SK-N-SH (cell line): ENCODE results near the gene ZNF511. TPM values are rescaled to one million over a fixed set of nuclear protein-coding genes. Genes with fewer than 3 reads are reported as not detected.

Experiments used
- CTCF ChIA-PET: fragments of 300-600, 350-600 bp; formaldehyde crosslinking; extraction: SDS; loops from one replicate; lab custom pipeline; 2021; lab: Yijun Ruan, JAX
- POLR2A ChIA-PET: fragments of 350-600 bp; sonication (Branson Sonifier 250); formaldehyde crosslinking; extraction: SDS; loops from one replicate; lab custom pipeline; 2020; ENCODE audit warnings: antibody characterized with exemption, inconsistent platforms; lab: Yijun Ruan, JAX
- DNase-seq: peaks from one replicate; pipeline ENCODE4 v3.0.0; 2012
- H2AFZ ChIP-seq: fragments of 200-600 bp; sonication (generic); 2 replicates; pipeline ENCODE4 v1.8.1; 2016; ENCODE audit warnings: antibody characterized with exemption, mild to moderate bottlenecking, low read depth
- H3F3A ChIP-seq: fragments of 200-600 bp; sonication (generic); replicated peaks from 2 replicates; pipeline ENCODE3; 2016; ENCODE audit warnings: antibody characterized with exemption, mild to moderate bottlenecking; ENCODE audit not compliant: insufficient read depth
- H3K27ac ChIP-seq, 2 experiments: fragments of 200-500 bp in 1 of 2; fragments of 200-600 bp in 1 of 2; sonication (Bioruptor generic) in 1 of 2; sonication (generic), shearing (Covaris generic) in 1 of 2; 2 replicates each; pipeline versions ENCODE4 v1.5.1 to v1.6.1; 2014 to 2016; ENCODE audit warnings: low read depth in 2 of 2, inconsistent platforms in 1 of 2, low read length in 1 of 2, mild to moderate bottlenecking in 1 of 2, mixed read lengths in 1 of 2
- H3K27me3 ChIP-seq: fragments of 200-600 bp; sonication (generic), shearing (Covaris generic); 2 replicates; pipeline ENCODE4 v1.6.1; 2016; ENCODE audit warnings: mixed run types; ENCODE audit not compliant: insufficient read depth
- H3K36me3 ChIP-seq, 2 experiments: fragments of 200-500 bp in 1 of 2; fragments of 200-600 bp in 1 of 2; sonication (Bioruptor generic) in 1 of 2; sonication (generic) in 1 of 2; replicated peaks in 1 of 2; 2 replicates each; pipeline versions ENCODE3 to v1.5.1; 2014 to 2016; ENCODE audit warnings: low read length in 1 of 2, mild to moderate bottlenecking in 1 of 2; ENCODE audit not compliant: insufficient read depth in 2 of 2, control insufficient read depth in 1 of 2
- H3K4me1 ChIP-seq, 2 experiments: fragments of 200-500 bp in 1 of 2; fragments of 200-600 bp in 1 of 2; sonication (Bioruptor generic) in 1 of 2; sonication (generic), shearing (Covaris generic) in 1 of 2; 2 replicates each; pipeline versions ENCODE4 v1.5.1 to v1.6.1; 2014 to 2016; ENCODE audit warnings: low read depth in 1 of 2, low read length in 1 of 2, mixed run types in 1 of 2; ENCODE audit not compliant: insufficient read depth in 2 of 2, control insufficient read depth in 1 of 2
- H3K4me2 ChIP-seq: fragments of 200-600 bp; sonication (generic), shearing (Covaris generic); 2 replicates; pipeline ENCODE4 v1.6.1; 2017; ENCODE audit warnings: mixed run types
- H3K4me3 ChIP-seq, 2 experiments: fragments of 200-500 bp in 1 of 2; fragments of 200-600 bp in 1 of 2; sonication (Bioruptor generic) in 1 of 2; sonication (generic), shearing (Covaris generic) in 1 of 2; 2 replicates each; pipeline versions ENCODE4 v1.5.1 to v1.8.1; 2014 to 2016; ENCODE audit warnings: low read depth in 2 of 2, inconsistent platforms in 1 of 2, low read length in 1 of 2, mild to moderate bottlenecking in 1 of 2, mixed read lengths in 1 of 2, moderate library complexity in 1 of 2
- H3K79me2 ChIP-seq: fragments of 200-600 bp; sonication (generic); 2 replicates; pipeline ENCODE4 v1.8.1; 2017; ENCODE audit warnings: mild to moderate bottlenecking; ENCODE audit not compliant: insufficient read depth
- H3K9ac ChIP-seq: fragments of 200-600 bp; sonication (generic); 2 replicates; pipeline ENCODE4 v1.6.1; 2017; ENCODE audit warnings: mixed run types
- H3K9me2 ChIP-seq: fragments of 200-600 bp; sonication (generic); 2 replicates; pipeline ENCODE4 v1.6.1; 2017; ENCODE audit warnings: mixed run types
- H3K9me3 ChIP-seq: fragments of 200-600 bp; sonication (generic); 2 replicates; pipeline ENCODE4 v1.6.1; 2017; ENCODE audit warnings: mixed run types, mild to moderate bottlenecking, moderate library complexity
- H4K20me1 ChIP-seq: fragments of 200-600 bp; sonication (generic); 2 replicates; pipeline ENCODE4 v1.6.1; 2017; ENCODE audit warnings: mild to moderate bottlenecking, mixed run types; ENCODE audit not compliant: insufficient read depth
- FOXJ3 ChIP-seq: sonication (generic); formaldehyde crosslinking; IDR thresholded peaks from 2 replicates; pipeline ENCODE4 v1.5.1; 2020; ENCODE audit warnings: mild to moderate bottlenecking, missing genetic modification reagents
- GATA2 ChIP-seq: sonication (generic); formaldehyde crosslinking; IDR thresholded peaks from 2 replicates; pipeline ENCODE4 v1.5.0; 2020; ENCODE audit warnings: mild to moderate bottlenecking, missing genetic modification reagents
- NRF1 ChIP-seq: IDR thresholded peaks from 2 replicates; pipeline ENCODE4 v1.6.1; 2012; ENCODE audit warnings: low read depth, mild to moderate bottlenecking, low read length
- POLR2AphosphoS5 ChIP-seq: IDR thresholded peaks from 2 replicates; pipeline ENCODE4 v1.6.1; 2012; ENCODE audit warnings: low read depth, low read length
- RCOR1 ChIP-seq: fragments of 150-350 bp; IDR thresholded peaks from 2 replicates; pipeline ENCODE4 v1.6.1; 2017; ENCODE audit warnings: antibody characterized with exemption, low read length
- RXRA ChIP-seq: IDR thresholded peaks from 2 replicates; pipeline ENCODE4 v1.4.0; 2012; ENCODE audit warnings: low read depth, mild to moderate bottlenecking, borderline replicate concordance
- SIN3A ChIP-seq: IDR thresholded peaks from 2 replicates; pipeline ENCODE4 v1.6.1; 2012; ENCODE audit warnings: low read depth, mild to moderate bottlenecking, low read length, moderate library complexity, borderline replicate concordance
- YY1 ChIP-seq: IDR thresholded peaks from 2 replicates; pipeline ENCODE4 v1.4.0; 2012; ENCODE audit warnings: low read depth, mild to moderate bottlenecking
- WGBS: methylation state at CpG from one replicate; pipeline ENCODE4 v1.1.6; 2017; ENCODE audit warnings: low lambda C conversion rate; 5-methylcytosine and 5-hydroxymethylcytosine counted together
- polyA plus RNA-seq, 3 experiments: library from polyadenylated mRNA; depleted of rRNA; stranded (reverse); fragments of >200 nt; gene quantifications; 2 replicates each; pipeline ENCODE4 v1.2.3, GENCODE V29; 2012
- TF ChIP-seq, protein P1 (sequence below): IDR thresholded peaks from 2 replicates; pipeline ENCODE4; 2012
- TF ChIP-seq, protein P2 (sequence below): IDR thresholded peaks from 2 replicates; pipeline ENCODE4 v1.4.0; 2012; ENCODE audit warnings: low read depth, borderline replicate concordance
- TF ChIP-seq, protein P3 (sequence below): IDR thresholded peaks from 2 replicates; pipeline ENCODE4 v1.6.1; 2012; ENCODE audit warnings: mild to moderate bottlenecking, low read depth, low read length, moderate library complexity

The ZNF511 gene
- polyA plus RNA-seq, 1 of the 3 experiments (the other 2 are of a cell fraction), result 62.3 TPM

DNA sequence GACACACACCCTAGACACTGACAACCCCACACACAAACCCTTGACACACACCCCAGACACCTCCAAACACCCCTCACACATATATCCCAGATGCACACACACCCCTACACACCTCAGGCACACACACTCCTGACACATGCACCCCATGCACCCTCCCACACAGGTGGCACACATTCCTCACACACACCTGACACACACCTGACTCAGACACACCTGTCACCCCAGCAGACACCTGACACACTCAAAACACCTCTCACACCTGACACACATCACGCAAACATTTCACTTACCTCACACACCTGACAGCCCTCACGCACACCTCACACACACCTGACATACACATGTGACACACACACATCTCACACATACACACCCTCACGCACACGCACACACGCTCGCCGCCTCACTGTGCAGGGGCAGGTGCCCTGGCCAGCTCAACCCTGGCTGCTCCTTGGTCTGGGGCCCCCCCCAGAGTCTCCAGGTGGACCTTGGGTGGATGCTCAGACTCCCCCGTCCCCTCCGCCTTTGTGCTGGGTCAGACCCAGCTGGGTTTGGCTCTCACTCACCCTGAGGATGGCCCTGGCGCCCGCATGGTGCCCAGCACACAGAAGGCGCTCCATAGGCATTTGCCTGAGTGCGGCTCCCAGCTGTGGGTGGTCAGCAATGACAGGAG lies 31.1 kb downstream of the ZNF511 start:
- peaks cover 68% of the 10 kb centered on the region for H3K27me3 ChIP-seq
- H3K27ac ChIP-seq, result no peak overlapping the region
- H3K9me3 ChIP-seq, result no peaks in the 10 kb centered on the region
- H3K79me2 ChIP-seq, result no peaks in the 10 kb centered on the region
- 75% methylated on average over 9 of the region's 13 CpGs for WGBS
- H4K20me1 ChIP-seq, result no peaks in the 10 kb centered on the region
- no peak for DNase-seq
- H3K9ac ChIP-seq, result no peak overlapping the region
- no peak overlapping the region for H3K4me2 ChIP-seq
- H3F3A ChIP-seq, result no peaks in the 10 kb centered on the region
- TF ChIP-seq, protein P1, sequence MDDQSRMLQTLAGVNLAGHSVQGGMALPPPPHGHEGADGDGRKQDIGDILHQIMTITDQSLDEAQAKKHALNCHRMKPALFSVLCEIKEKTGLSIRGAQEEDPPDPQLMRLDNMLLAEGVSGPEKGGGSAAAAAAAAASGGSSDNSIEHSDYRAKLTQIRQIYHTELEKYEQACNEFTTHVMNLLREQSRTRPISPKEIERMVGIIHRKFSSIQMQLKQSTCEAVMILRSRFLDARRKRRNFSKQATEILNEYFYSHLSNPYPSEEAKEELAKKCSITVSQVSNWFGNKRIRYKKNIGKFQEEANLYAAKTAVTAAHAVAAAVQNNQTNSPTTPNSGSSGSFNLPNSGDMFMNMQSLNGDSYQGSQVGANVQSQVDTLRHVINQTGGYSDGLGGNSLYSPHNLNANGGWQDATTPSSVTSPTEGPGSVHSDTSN, result no peak
- no peak for TF ChIP-seq GATA2 (CRISPR knock-in tag)
- no peak overlapping the region for H3K4me3 ChIP-seq
- H2AFZ ChIP-seq, result no peak overlapping the region
- ChIA-PET CTCF (interaction anchor here (3.1 kb wide), 1 partner anchor 11 kb away, joined by 19 read pairs; no protein-coding TSS in a partner anchor), POLR2A (no interaction called here)
- H3K9me2 ChIP-seq, result no peaks in the 10 kb centered on the region
- H3K36me3 ChIP-seq, result no peaks in the 10 kb centered on the region
- H3K4me1 ChIP-seq, result peaks cover 0 to 2% of the 10 kb centered on the region in 2 experiments; a peak in 2 of 4 replicates

DNA sequence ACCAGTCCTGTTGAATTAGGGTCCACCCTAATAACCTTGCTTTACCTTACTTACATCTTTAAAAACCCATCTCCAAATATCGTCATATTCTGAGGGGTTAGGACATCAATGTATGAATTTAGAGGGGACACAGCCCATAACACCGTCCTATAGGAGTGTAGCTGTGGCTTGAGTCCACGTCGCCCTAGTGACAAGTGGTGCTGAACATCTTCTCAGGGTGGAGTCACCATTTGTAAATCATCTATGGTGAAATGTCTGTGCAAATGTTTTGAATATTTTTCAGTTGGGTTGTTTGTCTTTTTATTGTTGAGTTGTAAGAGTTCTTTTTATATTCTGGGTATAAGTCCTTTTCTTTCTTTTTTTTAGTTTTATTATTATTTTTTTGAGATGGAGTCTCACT lies 33.3 kb downstream of the ZNF511 start:
- CTCF ChIA-PET, result interaction anchor here (3.1 kb wide), 1 partner anchor 13 kb away, joined by 19 read pairs; no protein-coding TSS in a partner anchor

DNA sequence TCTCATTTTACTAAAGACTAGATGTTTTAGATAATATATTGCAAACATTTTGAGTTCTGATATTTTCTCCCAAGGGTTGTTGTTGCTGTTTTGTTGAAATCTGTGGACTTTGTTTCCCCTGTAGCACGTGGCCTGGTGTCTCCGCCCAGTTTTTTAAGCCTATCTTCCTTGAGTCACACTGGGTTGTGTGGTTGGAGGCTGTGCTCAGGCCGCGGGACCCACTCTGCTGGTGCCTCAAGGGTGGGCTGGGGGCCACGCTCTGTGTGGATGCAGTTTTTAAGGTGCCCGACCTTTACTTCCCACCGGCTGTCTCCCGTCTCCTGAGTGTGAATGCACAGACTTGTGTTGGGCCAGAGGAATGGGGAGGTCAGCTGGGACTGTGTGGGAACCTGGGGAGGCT lies 34.2 kb downstream of the ZNF511 start:
- H3K79me2 ChIP-seq, result no peaks in the 10 kb centered on the region
- POLR2A ChIA-PET, result no interaction called here
- WGBS, result 32% methylated on average over 8 of the region's 8 CpGs
- TF ChIP-seq RXRA (no peak), SIN3A (no peak), FOXJ3 (CRISPR knock-in tag) (no peak), YY1 (no peak), RCOR1 (no peak)
- TF ChIP-seq, protein P1, result no peak
- TF ChIP-seq, protein P2, sequence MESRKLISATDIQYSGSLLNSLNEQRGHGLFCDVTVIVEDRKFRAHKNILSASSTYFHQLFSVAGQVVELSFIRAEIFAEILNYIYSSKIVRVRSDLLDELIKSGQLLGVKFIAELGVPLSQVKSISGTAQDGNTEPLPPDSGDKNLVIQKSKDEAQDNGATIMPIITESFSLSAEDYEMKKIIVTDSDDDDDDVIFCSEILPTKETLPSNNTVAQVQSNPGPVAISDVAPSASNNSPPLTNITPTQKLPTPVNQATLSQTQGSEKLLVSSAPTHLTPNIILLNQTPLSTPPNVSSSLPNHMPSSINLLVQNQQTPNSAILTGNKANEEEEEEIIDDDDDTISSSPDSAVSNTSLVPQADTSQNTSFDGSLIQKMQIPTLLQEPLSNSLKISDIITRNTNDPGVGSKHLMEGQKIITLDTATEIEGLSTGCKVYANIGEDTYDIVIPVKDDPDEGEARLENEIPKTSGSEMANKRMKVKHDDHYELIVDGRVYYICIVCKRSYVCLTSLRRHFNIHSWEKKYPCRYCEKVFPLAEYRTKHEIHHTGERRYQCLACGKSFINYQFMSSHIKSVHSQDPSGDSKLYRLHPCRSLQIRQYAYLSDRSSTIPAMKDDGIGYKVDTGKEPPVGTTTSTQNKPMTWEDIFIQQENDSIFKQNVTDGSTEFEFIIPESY, result no peak
- TF ChIP-seq, protein P3, sequence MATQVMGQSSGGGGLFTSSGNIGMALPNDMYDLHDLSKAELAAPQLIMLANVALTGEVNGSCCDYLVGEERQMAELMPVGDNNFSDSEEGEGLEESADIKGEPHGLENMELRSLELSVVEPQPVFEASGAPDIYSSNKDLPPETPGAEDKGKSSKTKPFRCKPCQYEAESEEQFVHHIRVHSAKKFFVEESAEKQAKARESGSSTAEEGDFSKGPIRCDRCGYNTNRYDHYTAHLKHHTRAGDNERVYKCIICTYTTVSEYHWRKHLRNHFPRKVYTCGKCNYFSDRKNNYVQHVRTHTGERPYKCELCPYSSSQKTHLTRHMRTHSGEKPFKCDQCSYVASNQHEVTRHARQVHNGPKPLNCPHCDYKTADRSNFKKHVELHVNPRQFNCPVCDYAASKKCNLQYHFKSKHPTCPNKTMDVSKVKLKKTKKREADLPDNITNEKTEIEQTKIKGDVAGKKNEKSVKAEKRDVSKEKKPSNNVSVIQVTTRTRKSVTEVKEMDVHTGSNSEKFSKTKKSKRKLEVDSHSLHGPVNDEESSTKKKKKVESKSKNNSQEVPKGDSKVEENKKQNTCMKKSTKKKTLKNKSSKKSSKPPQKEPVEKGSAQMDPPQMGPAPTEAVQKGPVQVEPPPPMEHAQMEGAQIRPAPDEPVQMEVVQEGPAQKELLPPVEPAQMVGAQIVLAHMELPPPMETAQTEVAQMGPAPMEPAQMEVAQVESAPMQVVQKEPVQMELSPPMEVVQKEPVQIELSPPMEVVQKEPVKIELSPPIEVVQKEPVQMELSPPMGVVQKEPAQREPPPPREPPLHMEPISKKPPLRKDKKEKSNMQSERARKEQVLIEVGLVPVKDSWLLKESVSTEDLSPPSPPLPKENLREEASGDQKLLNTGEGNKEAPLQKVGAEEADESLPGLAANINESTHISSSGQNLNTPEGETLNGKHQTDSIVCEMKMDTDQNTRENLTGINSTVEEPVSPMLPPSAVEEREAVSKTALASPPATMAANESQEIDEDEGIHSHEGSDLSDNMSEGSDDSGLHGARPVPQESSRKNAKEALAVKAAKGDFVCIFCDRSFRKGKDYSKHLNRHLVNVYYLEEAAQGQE, result no peak

More for the DNA sequence above, 33.3 kb downstream of the ZNF511 start:
- H3K9ac ChIP-seq, result no peak overlapping the region
- no peak overlapping the region for H3K4me3 ChIP-seq
- no peak overlapping the region for H3K27ac ChIP-seq
- no peaks in the 10 kb centered on the region for H3K9me2 ChIP-seq
- no peak for DNase-seq
- POLR2A ChIA-PET, result no interaction called here
- no peaks in the 10 kb centered on the region for H4K20me1 ChIP-seq
- H3K4me1 ChIP-seq, result peaks cover 0 to 1% of the 10 kb centered on the region in 2 experiments; a peak in 1 of 4 replicates
- no peak overlapping the region for H2AFZ ChIP-seq
- TF ChIP-seq NRF1 (no peak), SIN3A (no peak), FOXJ3 (CRISPR knock-in tag) (no peak), POLR2AphosphoS5 (no peak)
- H3K4me2 ChIP-seq, result no peak overlapping the region
- H3K79me2 ChIP-seq, result no peaks in the 10 kb centered on the region
- H3F3A ChIP-seq, result no peaks in the 10 kb centered on the region
- H3K9me3 ChIP-seq, result no peaks in the 10 kb centered on the region
- WGBS, result 38% methylated on average over 4 of the region's 4 CpGs
- peaks cover 53% of the 10 kb centered on the region for H3K27me3 ChIP-seq
- no peaks in the 10 kb centered on the region for H3K36me3 ChIP-seq

More for the DNA sequence above, 34.2 kb downstream of the ZNF511 start:
- Histone ChIP-seq H3K4me1 (peaks cover 0 to 7% of the 10 kb centered on the region in 2 experiments; a peak in 1 of 4 replicates), H4K20me1 (no peaks in the 10 kb centered on the region), H3K9me3 (no peaks in the 10 kb centered on the region), H3K4me3 (no peak overlapping the region), H3K4me2 (0 out of 2 replicates have a peak overlapping the region, but pooled peaks have one; percentile 24), H3F3A (no peaks in the 10 kb centered on the region), H3K27ac (no peak overlapping the region), H2AFZ (no peak overlapping the region), H3K9ac (no peak overlapping the region), H3K9me2 (no peaks in the 10 kb centered on the region), H3K36me3 (no peaks in the 10 kb centered on the region), H3K27me3 (peaks cover 51% of the 10 kb centered on the region; the same call in 1 of the 2 replicates)
- CTCF ChIA-PET, result interaction anchor here (3.3 kb wide), 1 partner anchor 14 kb away, joined by 21 read pairs; no protein-coding TSS in a partner anchor
- DNase-seq, result no peak
